Urinary bladder (tissue), 4 donors: Measurements from ENCODE around the gene H1-8. TPM values are rescaled to one million over a fixed set of nuclear protein-coding genes. Genes with fewer than 3 reads are reported as not detected.

Source experiments
- DNase-seq: peaks from one replicate; pipeline ENCODE4 v3.0.0-alpha.2; 2015; ENCODE audit errors: extremely low spot score
- H3K27ac ChIP-seq: one replicate; pipeline ENCODE4 v1.5.1; 2013; ENCODE audit warnings: low read depth, mild to moderate bottlenecking, moderate library complexity
- H3K36me3 ChIP-seq: one replicate; pipeline ENCODE4 v1.6.1; 2013; ENCODE audit warnings: mild to moderate bottlenecking, moderate library complexity; ENCODE audit not compliant: insufficient read depth
- H3K4me1 ChIP-seq: one replicate; pipeline ENCODE4 v1.6.1; 2013; ENCODE audit warnings: mild to moderate bottlenecking, moderate library complexity; ENCODE audit not compliant: insufficient read depth
- H3K4me3 ChIP-seq: one replicate; pipeline ENCODE4 v1.5.1; 2013; ENCODE audit warnings: low read depth, low read length
- WGBS: extraction: QIAGEN DNeasy Blood & Tissue Kit; methylation state at CpG from one replicate; pipeline ENCODE4 v1.1.7; 2013; 5-methylcytosine and 5-hydroxymethylcytosine counted together
- polyA plus RNA-seq: library from polyadenylated mRNA; stranded (reverse); fragments of 200-250 nt; gene quantifications from one replicate; pipeline ENCODE4 v1.2.3, GENCODE V29; 2013
- small RNA-seq: library from RNA; depleted of rRNA; stranded (forward); fragments of <200 nt; gene quantifications from one replicate; pipeline ENCODE3, GENCODE V24; 2014
- total RNA-seq: library from RNA; depleted of rRNA; stranded (reverse); fragments of >200 nt; gene quantifications from one replicate; pipeline ENCODE4 v1.2.3, GENCODE V29; 2014
- donor health status: healthy with polysubstance abuse.
- donor health status: healthy.

The H1-8 gene
- total and polyA plus RNA-seq, 2 donors = not detected

DNA sequence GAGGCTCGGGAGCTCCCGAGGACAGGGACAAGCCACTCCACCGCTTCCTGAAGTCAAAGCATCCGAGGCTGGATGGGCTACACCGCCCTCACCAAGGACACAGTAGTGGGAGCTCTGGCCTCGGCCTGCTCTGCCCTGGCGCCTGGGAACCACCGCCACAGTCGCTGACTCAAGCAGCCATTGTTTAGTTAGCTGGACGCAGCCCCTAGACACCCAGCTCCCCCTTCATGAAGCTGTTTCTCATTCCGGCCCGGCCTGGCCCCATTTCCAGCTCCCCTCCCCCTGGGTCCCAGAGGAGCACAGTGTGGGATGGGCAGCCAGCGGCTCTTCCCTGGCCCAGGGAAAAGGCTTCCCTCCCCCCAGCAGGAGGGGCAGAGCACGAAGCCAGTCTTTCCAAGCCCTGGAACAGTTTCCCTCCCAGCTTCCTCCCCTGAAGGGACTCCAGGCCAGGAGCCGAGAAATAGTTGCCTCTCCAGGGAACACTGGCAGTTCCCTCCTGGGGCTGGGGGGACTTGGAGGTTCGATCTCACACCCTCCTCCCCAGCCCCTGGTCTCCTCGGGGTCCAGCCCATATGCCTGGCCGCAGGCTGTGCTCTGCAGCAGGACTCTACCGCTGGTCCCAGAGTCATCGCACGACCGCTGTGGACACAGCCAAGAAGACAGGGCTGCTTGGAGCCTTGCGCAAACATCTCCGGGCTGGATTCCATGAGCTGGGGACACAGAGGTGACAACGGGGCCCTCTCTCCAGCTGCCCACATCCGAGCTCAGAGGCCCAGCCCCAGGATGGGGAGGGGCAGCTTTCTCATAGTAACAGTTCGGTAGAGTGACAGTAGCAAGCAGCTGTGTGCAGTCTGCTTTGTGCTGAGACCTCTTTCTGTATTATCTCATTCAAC, 53.5 kb downstream of the H1-8 start:
- no peak for DNase-seq
- no peak overlapping the region for H3K4me3 ChIP-seq
- WGBS = 23% methylated on average over 27 of the region's 27 CpGs
- peak overlapping the region; percentile 83 for H3K27ac ChIP-seq
- no peaks in the 10 kb centered on the region for H3K36me3 ChIP-seq
- H3K4me1 ChIP-seq = peaks cover 1% of the 10 kb centered on the region

DNA sequence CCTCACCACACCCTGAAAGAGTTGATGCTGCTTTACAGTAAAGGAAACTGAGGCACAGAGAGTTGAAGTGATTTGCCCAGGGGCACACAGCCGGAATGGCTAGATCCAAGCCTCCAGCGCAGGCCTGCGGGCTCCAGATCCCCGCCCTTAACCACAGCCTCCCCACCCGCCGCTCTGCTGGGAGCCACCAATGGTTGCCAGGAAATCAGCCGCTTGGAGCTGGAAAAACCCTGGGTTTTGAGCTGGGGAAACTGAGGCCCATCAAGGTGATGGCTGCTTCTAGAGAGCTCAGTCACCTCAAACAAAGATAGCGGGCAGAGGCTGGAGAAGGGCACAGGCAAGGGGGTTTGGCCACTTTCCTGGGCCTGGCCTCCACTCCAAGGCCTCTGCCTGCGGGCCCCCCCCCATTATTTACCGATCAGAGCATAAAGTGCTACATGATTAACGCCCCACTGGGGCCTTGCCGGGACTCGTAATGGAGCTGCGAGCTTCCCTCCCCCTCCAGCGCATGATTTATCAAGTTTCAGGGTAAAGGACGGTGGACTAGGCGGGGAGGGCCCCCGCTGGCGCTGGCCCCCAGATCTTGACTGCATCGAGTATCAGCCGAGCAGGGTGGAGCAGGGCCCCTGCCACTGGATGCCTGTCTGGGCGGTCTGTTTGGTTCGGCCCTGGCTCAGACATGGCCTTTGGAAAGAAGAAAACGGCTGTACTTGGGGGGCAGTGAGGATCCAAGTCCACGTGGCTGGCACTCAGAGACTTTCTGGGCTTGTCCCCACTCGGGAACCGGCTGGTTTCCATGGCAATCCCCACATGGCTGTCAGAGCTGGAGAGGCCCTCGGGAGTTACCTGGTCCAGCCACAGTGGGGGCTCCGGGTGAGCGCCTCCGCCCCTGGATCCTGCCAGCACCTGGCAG, 54.4 kb downstream of the H1-8 start:
- Histone ChIP-seq H3K36me3 (no peaks in the 10 kb centered on the region), H3K4me3 (no peak overlapping the region), H3K4me1 (peaks cover 1% of the 10 kb centered on the region), H3K27ac (peak overlapping the region; percentile 83)
- WGBS = 45% methylated on average over 31 of the region's 31 CpGs
- DNase-seq = no peak

DNA sequence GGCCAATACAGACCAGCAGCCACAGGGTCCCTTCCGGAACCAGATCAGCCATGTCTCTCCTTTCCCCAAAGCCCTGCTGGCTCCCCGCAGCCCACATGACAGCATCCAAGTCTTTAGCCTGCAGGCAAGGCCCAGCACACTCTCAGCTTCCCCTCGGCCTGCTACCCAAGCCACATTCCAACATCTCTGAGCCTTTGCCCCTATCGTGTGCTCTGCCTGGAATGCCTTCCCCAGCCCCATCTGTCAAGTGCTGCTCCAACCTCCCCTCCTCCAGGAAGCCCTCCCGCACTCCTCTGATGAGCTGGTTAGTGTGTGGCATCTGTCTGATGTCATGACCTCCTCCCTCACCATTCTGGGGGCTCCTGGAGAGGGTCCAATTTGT, 55.0 kb downstream of the H1-8 start:
- Histone ChIP-seq H3K36me3 (no peaks in the 10 kb centered on the region), H3K4me1 (peaks cover 1% of the 10 kb centered on the region), H3K27ac (peak overlapping the region; percentile 83), H3K4me3 (no peak overlapping the region)
- 52% methylated on average over 5 of the region's 5 CpGs for WGBS
- no peak for DNase-seq

DNA sequence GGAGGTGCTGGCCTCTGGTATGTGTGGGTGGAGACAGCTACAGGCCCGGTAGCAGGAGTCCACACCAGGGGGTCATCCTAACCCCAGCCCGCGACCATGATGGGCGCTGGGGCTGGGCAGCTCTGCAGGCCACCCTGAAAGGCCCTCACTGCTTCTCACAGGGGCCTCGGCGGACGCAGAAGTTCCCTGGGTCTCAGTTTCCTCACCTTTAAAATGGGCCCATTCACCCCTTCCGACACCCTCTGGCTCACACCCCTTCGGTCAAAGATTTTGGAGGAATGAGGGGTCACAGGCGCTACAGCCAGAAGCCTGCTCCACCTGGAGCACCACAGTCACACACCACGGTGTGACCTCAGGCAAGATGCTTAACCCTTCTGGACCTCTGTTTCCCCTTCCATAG, 55.5 kb downstream of the H1-8 start:
- Histone ChIP-seq H3K4me1 (peaks cover 1% of the 10 kb centered on the region), H3K4me3 (no peak overlapping the region), H3K27ac (no peak overlapping the region), H3K36me3 (no peaks in the 10 kb centered on the region)
- DNase-seq = no peak
- 82% methylated on average over 11 of the region's 11 CpGs for WGBS

DNA sequence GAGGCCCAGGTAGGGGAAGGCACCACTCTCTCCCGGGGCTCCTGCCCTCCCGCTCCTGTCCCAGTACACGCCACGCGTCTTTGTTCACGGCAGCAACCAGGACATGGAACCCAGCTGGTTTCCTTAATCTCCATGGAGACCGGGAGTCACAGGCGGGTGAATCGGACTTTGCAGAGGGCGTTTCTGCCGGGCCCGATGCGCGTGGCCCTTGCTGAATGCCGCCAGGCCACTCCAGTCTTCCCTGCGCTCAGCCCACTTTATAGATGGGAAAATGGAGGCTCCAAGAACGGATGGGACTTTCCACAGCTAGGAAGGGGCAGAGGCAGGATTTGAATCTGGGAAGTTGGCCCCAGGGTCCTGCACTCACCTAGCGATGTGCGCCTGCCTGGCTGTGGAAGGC, 56.1 kb downstream of the H1-8 start:
- H3K4me1 ChIP-seq = peaks cover 1% of the 10 kb centered on the region
- H3K4me3 ChIP-seq = no peak overlapping the region
- 80% methylated on average over 19 of the region's 19 CpGs for WGBS
- DNase-seq = no peak
- no peaks in the 10 kb centered on the region for H3K36me3 ChIP-seq
- no peak overlapping the region for H3K27ac ChIP-seq

DNA sequence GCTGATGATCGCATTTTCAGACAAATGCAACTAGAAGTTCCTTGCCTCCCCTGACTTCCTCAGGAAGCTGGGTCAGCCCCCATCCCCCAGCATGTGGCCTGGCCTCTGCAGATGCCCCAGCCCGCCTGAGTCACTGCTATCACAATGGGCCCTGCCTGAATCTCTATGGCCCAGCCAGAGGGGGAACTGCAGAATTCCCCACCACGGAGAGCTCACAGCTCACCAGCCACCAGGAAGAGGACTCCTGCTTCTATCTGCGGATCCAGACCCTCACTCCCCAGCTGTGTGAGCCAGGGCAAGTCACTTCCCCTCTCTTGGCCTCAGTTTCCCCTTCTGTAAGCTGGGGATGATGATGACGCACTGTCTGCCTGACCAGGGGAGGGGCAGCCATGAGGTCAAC, 56.6 kb downstream of the H1-8 start:
- 65% methylated on average over 5 of the region's 5 CpGs for WGBS
- peaks cover 1% of the 10 kb centered on the region for H3K4me1 ChIP-seq
- peak overlapping the region; percentile 11 for H3K27ac ChIP-seq
- no peak overlapping the region for H3K4me3 ChIP-seq
- no peak for DNase-seq
- H3K36me3 ChIP-seq = no peaks in the 10 kb centered on the region

DNA sequence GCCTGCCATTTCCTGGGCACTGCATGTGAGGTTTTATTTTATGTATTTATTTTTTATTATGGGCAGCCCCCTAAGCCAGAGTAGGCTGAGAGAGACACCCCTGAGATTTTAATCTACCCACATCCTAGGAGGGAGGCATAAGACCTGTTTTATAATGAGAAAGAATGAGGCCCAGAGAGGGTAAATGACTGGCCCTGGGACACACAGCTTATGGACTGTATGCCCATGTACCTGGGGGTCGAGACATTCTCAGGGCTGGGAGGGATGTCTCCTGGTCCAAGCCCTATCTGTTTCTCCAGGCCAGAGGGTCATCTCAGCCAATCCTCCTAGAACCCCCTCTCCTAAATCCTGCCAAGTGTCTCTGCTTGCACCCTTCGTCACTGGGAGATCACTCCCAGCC, 57.4 kb downstream of the H1-8 start:
- H3K27ac ChIP-seq = no peak overlapping the region
- no peaks in the 10 kb centered on the region for H3K4me1 ChIP-seq
- DNase-seq = no peak
- H3K36me3 ChIP-seq = no peaks in the 10 kb centered on the region
- 93% methylated on average over 2 of the region's 2 CpGs for WGBS
- H3K4me3 ChIP-seq = no peak overlapping the region

Small RNA genes lying within 50 kb of the gene (small RNA-seq; reads per million reads assigned to genes)
- not detected for gene RN7SL752P

Other genes with a start within 250 kb of the H1-8 start
- not detected for gene EFCAB12, start 114.5 kb upstream of the H1-8 start, total RNA-seq
- gene EFCAB12, start 114.5 kb upstream of the H1-8 start, polyA plus RNA-seq = 0.10 TPM
- gene MBD4, start 103.2 kb upstream of the H1-8 start, total RNA-seq = 27.7 TPM
- 20.7 TPM for gene MBD4, start 103.2 kb upstream of the H1-8 start, polyA plus RNA-seq
- gene IFT122, start 103.0 kb upstream of the H1-8 start, total RNA-seq = 45.9 TPM
- gene IFT122, start 103.0 kb upstream of the H1-8 start, polyA plus RNA-seq = 14.1 TPM
- gene RHO, start 14.5 kb upstream of the H1-8 start, total RNA-seq = not detected
- not detected for gene RHO, start 14.5 kb upstream of the H1-8 start, polyA plus RNA-seq
- gene PLXND1, start 63.5 kb downstream of the H1-8 start, total RNA-seq = 126 TPM
- gene PLXND1, start 63.5 kb downstream of the H1-8 start, polyA plus RNA-seq = 70.3 TPM